Neural progenitor cell (in vitro differentiated cells): Measurements from ENCODE around the gene KRTAP10-2. TPM values are rescaled to one million over a fixed set of nuclear protein-coding genes. Genes with fewer than 3 reads are reported as not detected.
A peak's percentile ranks its signal among the peaks of the same experiment; 100 is the strongest.
"Not testable (repeated sequence)": the region's sequence is repeated elsewhere in the genome, so short reads cannot be mapped to it uniquely, and the experiment has no call there.

Experiments
- DNase-seq: peaks from one replicate; pipeline ENCODE4 v3.0.0-alpha.2; 2016; ENCODE audit warnings: low spot score
- H2AFZ ChIP-seq: fragments of 200-600 bp; sonication (generic); replicated peaks from 2 replicates; pipeline ENCODE4 v1.6.1; 2016; ENCODE audit warnings: antibody characterized with exemption
- H3F3A ChIP-seq: fragments of 200-600 bp; sonication (generic); 2 replicates; pipeline ENCODE4 v1.6.1; 2016; ENCODE audit warnings: antibody characterized with exemption, low read depth
- H3K27ac ChIP-seq: fragments of 200-600 bp; sonication (generic); 2 replicates; pipeline ENCODE4 v1.5.1; 2016; ENCODE audit warnings: mild to moderate bottlenecking
- H3K27me3 ChIP-seq: fragments of 200-600 bp; sonication (generic); 2 replicates; pipeline ENCODE4 v1.6.1; 2016; ENCODE audit warnings: mild to moderate bottlenecking, moderate library complexity
- H3K36me3 ChIP-seq: fragments of 200-600 bp; sonication (generic); 2 replicates; pipeline ENCODE4 v1.5.1; 2016
- H3K4me1 ChIP-seq: fragments of 200-600 bp; sonication (generic); 2 replicates; pipeline ENCODE4 v1.6.1; 2016; ENCODE audit warnings: mixed run types
- H3K4me2 ChIP-seq: fragments of 200-600 bp; sonication (generic); 2 replicates; pipeline ENCODE4 v1.6.1; 2016
- H3K4me3 ChIP-seq: fragments of 200-600 bp; sonication (generic); 2 replicates; pipeline ENCODE4 v1.5.1; 2016
- H3K79me2 ChIP-seq: fragments of 200-600 bp; sonication (generic); 2 replicates; pipeline ENCODE4 v1.6.1; 2016; ENCODE audit warnings: low read depth
- H3K9ac ChIP-seq: fragments of 200-600 bp; sonication (generic); 2 replicates; pipeline ENCODE4 v1.6.1; 2016
- H3K9me3 ChIP-seq: fragments of 200-600 bp; sonication (generic); 2 replicates; pipeline ENCODE4 v1.5.1; 2016; ENCODE audit warnings: low read depth
- H4K20me1 ChIP-seq: fragments of 200-600 bp; sonication (generic); 2 replicates; pipeline ENCODE4 v1.6.1; 2016; ENCODE audit warnings: low read depth
- H3K27ac Mint-ChIP-seq: 3 replicates; pipeline ENCODE4 v1.8.0; 2021; ENCODE audit warnings: mixed read lengths
- H3K27me3 Mint-ChIP-seq: 2 replicates; pipeline ENCODE4 v1.8.0; 2022; ENCODE audit warnings: low read depth, mild to moderate bottlenecking, inconsistent platforms, moderate library complexity, mixed read lengths; ENCODE audit not compliant: insufficient read depth
- H3K36me3 Mint-ChIP-seq: 3 replicates; pipeline ENCODE4 v1.8.0; 2021; ENCODE audit warnings: mixed read lengths
- H3K4me1 Mint-ChIP-seq: 3 replicates; pipeline ENCODE4 v1.8.0; 2021; ENCODE audit warnings: mixed read lengths
- H3K4me3 Mint-ChIP-seq: 3 replicates; pipeline ENCODE4 v1.8.0; 2021; ENCODE audit warnings: mild to moderate bottlenecking, moderate library complexity, mixed read lengths
- H3K9me3 Mint-ChIP-seq: 3 replicates; pipeline ENCODE4 v1.8.0; 2020; ENCODE audit warnings: mixed read lengths
- CTCF ChIP-seq: fragments of 200-600 bp; sonication (generic); IDR thresholded peaks from 2 replicates; pipeline ENCODE4 v1.5.1; 2017; ENCODE audit warnings: antibody characterized with exemption, mild to moderate bottlenecking
- EZH2 ChIP-seq: fragments of 200-600 bp; sonication (generic); IDR thresholded peaks from 2 replicates; pipeline ENCODE4 v1.6.1; 2017; ENCODE audit warnings: antibody characterized with exemption, mild to moderate bottlenecking, moderate library complexity
- EZH2phosphoT487 ChIP-seq: fragments of 200-600 bp; sonication (generic); IDR thresholded peaks from 2 replicates; pipeline ENCODE4 v1.6.1; 2017; ENCODE audit warnings: antibody characterized with exemption
- total RNA-seq: library from RNA; depleted of rRNA; stranded (reverse); fragments of >200 nt; gene quantifications from 2 replicates; pipeline ENCODE4 v1.2.3, GENCODE V29; 2015; ENCODE audit warnings: low replicate concordance

Gene KRTAP10-2
- total RNA-seq, 1 donor from 2014 or later: not detected

- Histone ChIP-seq H3K79me2 (no peaks in the 10 kb centered on the region), H3K9me3 (no peaks in the 10 kb centered on the region), H2AFZ (no peak overlapping the region), H4K20me1 (no peaks in the 10 kb centered on the region), H3K27ac (no peak overlapping the region), H3K9ac (no peak overlapping the region), H3K4me3 (no peak overlapping the region), H3K4me2 (no peak overlapping the region), H3K36me3 (no peaks in the 10 kb centered on the region), H3K4me1 (peaks cover 7% of the 10 kb centered on the region), H3K27me3 (no peaks in the 10 kb centered on the region), H3F3A (no peaks in the 10 kb centered on the region)
- no peaks in the 10 kb centered on the region for H3K27me3 Mint-ChIP-seq
- peaks cover 7% of the 10 kb centered on the region for H3K4me1 Mint-ChIP-seq
- H3K36me3 Mint-ChIP-seq: no peaks in the 10 kb centered on the region
- no peaks in the 10 kb centered on the region for H3K9me3 Mint-ChIP-seq
- DNase-seq: no peak
- no peak overlapping the region for H3K4me3 Mint-ChIP-seq
- H3K27ac Mint-ChIP-seq: no peak overlapping the region
- no peak for TF ChIP-seq EZH2phosphoT487
- no peak for TF ChIP-seq EZH2
- TF ChIP-seq CTCF: no peak
Measured at GRCh38 chr21:44503901-44504399, 47.4 kb downstream of the KRTAP10-2 start.

- not testable (repeated sequence) for H3K27me3 ChIP-seq, H3F3A ChIP-seq, H3K27ac ChIP-seq, H3K27ac Mint-ChIP-seq, H3K27me3 Mint-ChIP-seq, H3K9me3 ChIP-seq, H2AFZ ChIP-seq, DNase-seq, H3K4me3 ChIP-seq, H3K4me3 Mint-ChIP-seq, H3K9me3 Mint-ChIP-seq, H3K4me2 ChIP-seq, H3K36me3 Mint-ChIP-seq, H3K9ac ChIP-seq, H3K36me3 ChIP-seq, H3K79me2 ChIP-seq, H4K20me1 ChIP-seq
- H3K4me1 Mint-ChIP-seq: peaks cover 12% of the 10 kb centered on the region
- peaks cover 11% of the 10 kb centered on the region for H3K4me1 ChIP-seq
Measured at GRCh38 chr21:44503006-44503889, 48.1 kb downstream of the KRTAP10-2 start.

DNA sequence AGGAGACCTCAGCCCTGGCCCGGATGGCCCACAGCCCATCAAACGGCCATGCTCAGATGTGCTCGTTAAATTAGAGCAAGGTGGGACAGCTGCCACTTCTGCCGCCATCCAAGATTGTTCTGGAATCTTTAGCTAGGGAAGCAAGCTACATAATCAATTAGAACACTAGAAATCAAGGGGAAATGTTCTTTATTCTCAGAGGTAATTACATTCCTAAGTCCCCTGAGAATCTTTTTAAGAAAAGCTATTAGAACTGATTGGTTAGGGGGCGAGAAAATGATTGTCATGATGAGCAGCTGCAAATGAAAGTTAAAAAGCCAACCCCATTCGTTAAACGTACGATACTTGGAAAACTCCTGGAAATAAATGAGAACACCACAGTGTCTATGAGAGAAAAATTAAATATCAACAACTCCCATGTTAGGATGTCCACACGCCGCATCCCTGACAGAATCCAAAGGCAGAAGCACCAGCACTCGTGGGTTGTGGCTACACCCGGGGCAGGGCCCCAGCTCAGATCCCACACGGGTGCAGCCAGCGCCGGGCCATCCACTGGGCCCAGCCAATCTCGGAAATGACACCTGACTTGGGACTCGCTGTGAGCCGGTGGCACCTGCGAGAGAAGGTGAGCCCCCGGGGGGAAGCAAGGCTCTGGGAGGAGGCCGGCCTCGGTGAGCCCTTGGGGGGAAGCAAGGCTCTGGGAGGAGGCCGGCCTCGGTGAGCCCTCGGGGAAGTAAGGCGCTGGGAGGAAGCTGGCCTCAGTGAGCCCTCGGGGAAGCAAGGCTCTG lies 48.9 kb downstream of the KRTAP10-2 start:
- no peak for TF ChIP-seq EZH2
- TF ChIP-seq CTCF: no peak
- TF ChIP-seq EZH2phosphoT487: no peak
- peak overlapping the region; percentile 54 for H3K27ac Mint-ChIP-seq
- H3K27me3 Mint-ChIP-seq: no peaks in the 10 kb centered on the region
- H3K4me1 Mint-ChIP-seq: peaks cover 21% of the 10 kb centered on the region
- H3K4me2 ChIP-seq: no peak overlapping the region
- no peaks in the 10 kb centered on the region for H3K36me3 Mint-ChIP-seq
- no peak overlapping the region for H2AFZ ChIP-seq
- no peaks in the 10 kb centered on the region for H3K79me2 ChIP-seq
- H4K20me1 ChIP-seq: no peaks in the 10 kb centered on the region
- H3K27me3 ChIP-seq: no peaks in the 10 kb centered on the region
- H3K4me3 ChIP-seq: no peak overlapping the region
- peaks cover 20% of the 10 kb centered on the region for H3K4me1 ChIP-seq
- no peak for DNase-seq
- H3K9ac ChIP-seq: no peak overlapping the region
- H3F3A ChIP-seq: peaks cover under 1% of the 10 kb centered on the region
- H3K9me3 ChIP-seq: no peaks in the 10 kb centered on the region
- H3K9me3 Mint-ChIP-seq: no peaks in the 10 kb centered on the region
- no peak overlapping the region for H3K27ac ChIP-seq
- H3K36me3 ChIP-seq: no peaks in the 10 kb centered on the region
- no peak overlapping the region for H3K4me3 Mint-ChIP-seq

Other genes starting within 250 kb of the KRTAP10-2 start
- 7.5 and 17.9 TPM in 2 replicates for gene CFAP410, start 212.1 kb downstream of the KRTAP10-2 start, total RNA-seq
- gene TRPM2, start 197.9 kb downstream of the KRTAP10-2 start, total RNA-seq: 0.28 TPM in 1 of 2 replicates, not detected in the other
- 2.5 and 4.9 TPM in 2 replicates for gene LRRC3, start 96.0 kb downstream of the KRTAP10-2 start, total RNA-seq
- gene KRTAP10-1, start 11.3 kb downstream of the KRTAP10-2 start, total RNA-seq: not detected in 2 replicates
- not detected in 2 replicates for gene KRTAP10-3, start 7.3 kb upstream of the KRTAP10-2 start, total RNA-seq
- gene KRTAP10-4, start 22.2 kb upstream of the KRTAP10-2 start, total RNA-seq: not detected in 2 replicates
- not detected in 2 replicates for gene KRTAP10-5, start 29.1 kb upstream of the KRTAP10-2 start, total RNA-seq
- gene KRTAP10-6, start 41.0 kb upstream of the KRTAP10-2 start, total RNA-seq: not detected in 2 replicates
- not detected in 2 replicates for gene KRTAP10-7, start 49.1 kb upstream of the KRTAP10-2 start, total RNA-seq
- not detected in 2 replicates for gene KRTAP10-8, start 60.6 kb upstream of the KRTAP10-2 start, total RNA-seq
- gene KRTAP10-9, start 75.6 kb upstream of the KRTAP10-2 start, total RNA-seq: not detected in 2 replicates
- gene KRTAP10-10, start 85.9 kb upstream of the KRTAP10-2 start, total RNA-seq: not detected in 2 replicates
- gene KRTAP10-11, start 94.9 kb upstream of the KRTAP10-2 start, total RNA-seq: not detected in 2 replicates
- gene KRTAP12-4, start 103.2 kb upstream of the KRTAP10-2 start, total RNA-seq: not detected in 2 replicates
- not detected in 2 replicates for gene KRTAP12-3, start 106.4 kb upstream of the KRTAP10-2 start, total RNA-seq
- not detected in 2 replicates for gene KRTAP12-2, start 115.4 kb upstream of the KRTAP10-2 start, total RNA-seq
- gene KRTAP12-1, start 130.7 kb upstream of the KRTAP10-2 start, total RNA-seq: not detected in 2 replicates
- gene KRTAP10-12, start 145.7 kb upstream of the KRTAP10-2 start, total RNA-seq: not detected in 2 replicates
- not detected in 2 replicates for gene TSPEAR, start 160.1 kb upstream of the KRTAP10-2 start, total RNA-seq